ENCODE results near the gene FBLIM1. TPM values are rescaled to one million over a fixed set of nuclear protein-coding genes. Genes with fewer than 3 reads are reported as not detected.

The FBLIM1 gene
- total RNA-seq, 1 experiment from 2014 or later = 6.0 TPM

DNA sequence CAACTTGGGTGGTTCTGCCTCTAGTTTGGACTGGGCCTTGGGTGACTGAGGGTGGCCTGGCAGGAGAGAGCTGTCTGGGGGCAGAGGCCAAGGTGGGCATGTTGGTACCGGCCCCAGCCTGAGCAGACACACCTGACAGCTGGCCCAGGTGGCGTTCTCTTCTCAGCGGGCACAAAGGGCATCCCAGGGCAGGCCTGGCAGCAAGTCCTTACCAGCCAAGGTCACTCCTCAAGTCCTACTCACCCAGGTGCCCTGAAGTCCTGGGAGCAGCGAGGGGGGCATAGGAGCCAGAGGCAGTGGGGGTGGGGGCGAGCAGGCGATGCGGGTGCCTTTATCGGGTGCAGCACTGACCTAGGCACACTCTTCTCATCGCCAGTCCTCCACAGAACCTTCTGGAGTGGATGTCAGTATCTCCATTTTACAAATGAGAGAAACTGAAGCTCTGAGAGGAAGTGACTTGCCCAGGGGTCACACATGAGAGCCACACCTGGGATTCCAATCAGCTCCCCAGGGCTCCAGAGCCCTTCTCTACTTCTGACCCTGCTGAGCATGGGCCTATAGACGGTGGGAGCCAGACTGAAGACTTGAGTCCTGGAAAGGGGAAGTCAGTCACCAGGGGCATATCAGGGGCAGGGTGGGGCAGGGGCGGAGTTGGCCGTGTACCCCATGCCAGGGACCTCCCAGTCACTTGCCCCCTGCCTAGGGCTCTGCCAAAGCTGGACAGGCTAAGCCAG, 23.1 kb upstream of the FBLIM1 start:
- no peak overlapping the region for H3K4me3 ChIP-seq (replicated peaks in 1 of 2; ENCODE audit: low read depth in 1 of 2, low read length in 2 of 2)
- H3K9me3 ChIP-seq (ENCODE audit: control insufficient read depth in 1 of 2, insufficient read depth in 1 of 2, low read depth in 1 of 2, low read length in 2 of 2) = no peaks in the 10 kb centered on the region
- BruUV-seq (replicated peaks) = no TSS peak
- peaks cover 0 to 3% of the 10 kb centered on the region in 2 experiments; a peak in 1 of 4 replicates for H3K4me1 ChIP-seq (ENCODE audit: control insufficient read depth in 1 of 2, insufficient read depth in 2 of 2, low read length in 2 of 2)
- peaks cover 0 to 5% of the 10 kb centered on the region in 2 experiments; a peak in 1 of 4 replicates for H3K36me3 ChIP-seq (ENCODE audit: control insufficient read depth in 1 of 2, insufficient read depth in 2 of 2, low read length in 2 of 2)
- ChIA-PET CTCF (no interaction called here), RAD21 (ENCODE audit: low non-redundant PET in 1 of 2, low total read pairs in 2 of 2, uncharacterized antibody in 2 of 2, unreplicated experiment in 2 of 2) (no interaction called here), POLR2A (no interaction called here)
- H3K27me3 ChIP-seq (ENCODE audit: insufficient read depth, low read length) = no peaks in the 10 kb centered on the region
- H3K9ac ChIP-seq (ENCODE audit: low read length) = no peak overlapping the region
- no peaks in the 10 kb centered on the region for H3K9me2 ChIP-seq (ENCODE audit: insufficient read depth)
- ATAC-seq (no peak), DNase-seq (ENCODE audit: low read depth, low spot score) (no peak)
- H4K20me1 ChIP-seq (ENCODE audit: insufficient read depth) = no peaks in the 10 kb centered on the region
- TF ChIP-seq ZBTB33 (IDR thresholded peaks at IDR 0.05; ENCODE audit: extremely low read depth, insufficient replicate concordance, low read length) = no peak
- no peak for TF ChIP-seq ZNF274 (IDR thresholded peaks at IDR 0.05; ENCODE audit: low read depth, low read length)
- TF ChIP-seq JUND (IDR thresholded peaks at IDR 0.05) = no peak
- TF ChIP-seq POLR2A (IDR thresholded peaks at IDR 0.05; ENCODE audit: borderline replicate concordance, extremely low read depth, insufficient read depth, insufficient read length) = no peak
- TF ChIP-seq, protein P1, sequence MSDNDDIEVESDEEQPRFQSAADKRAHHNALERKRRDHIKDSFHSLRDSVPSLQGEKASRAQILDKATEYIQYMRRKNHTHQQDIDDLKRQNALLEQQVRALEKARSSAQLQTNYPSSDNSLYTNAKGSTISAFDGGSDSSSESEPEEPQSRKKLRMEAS (IDR thresholded peaks at IDR 0.05) = no peak
- TF ChIP-seq, protein P2, sequence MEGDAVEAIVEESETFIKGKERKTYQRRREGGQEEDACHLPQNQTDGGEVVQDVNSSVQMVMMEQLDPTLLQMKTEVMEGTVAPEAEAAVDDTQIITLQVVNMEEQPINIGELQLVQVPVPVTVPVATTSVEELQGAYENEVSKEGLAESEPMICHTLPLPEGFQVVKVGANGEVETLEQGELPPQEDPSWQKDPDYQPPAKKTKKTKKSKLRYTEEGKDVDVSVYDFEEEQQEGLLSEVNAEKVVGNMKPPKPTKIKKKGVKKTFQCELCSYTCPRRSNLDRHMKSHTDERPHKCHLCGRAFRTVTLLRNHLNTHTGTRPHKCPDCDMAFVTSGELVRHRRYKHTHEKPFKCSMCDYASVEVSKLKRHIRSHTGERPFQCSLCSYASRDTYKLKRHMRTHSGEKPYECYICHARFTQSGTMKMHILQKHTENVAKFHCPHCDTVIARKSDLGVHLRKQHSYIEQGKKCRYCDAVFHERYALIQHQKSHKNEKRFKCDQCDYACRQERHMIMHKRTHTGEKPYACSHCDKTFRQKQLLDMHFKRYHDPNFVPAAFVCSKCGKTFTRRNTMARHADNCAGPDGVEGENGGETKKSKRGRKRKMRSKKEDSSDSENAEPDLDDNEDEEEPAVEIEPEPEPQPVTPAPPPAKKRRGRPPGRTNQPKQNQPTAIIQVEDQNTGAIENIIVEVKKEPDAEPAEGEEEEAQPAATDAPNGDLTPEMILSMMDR (IDR thresholded peaks at IDR 0.05 in 2 of 3, conservative IDR thresholded peaks at IDR 0.05 in 1 of 3; ENCODE audit: borderline replicate concordance in 1 of 3, insufficient read depth in 1 of 3, low read depth in 2 of 3, low read length in 2 of 3) = no peak
- TF ChIP-seq YY1 (IDR thresholded peaks at IDR 0.05; ENCODE audit: extremely low read depth, insufficient replicate concordance, low read depth, low read length) = no peak
- TF ChIP-seq SIN3A (IDR thresholded peaks at IDR 0.05; ENCODE audit: low read depth) = no peak
- no peak for TF ChIP-seq TCF7L2 (IDR thresholded peaks at IDR 0.05; ENCODE audit: borderline replicate concordance, extremely low read depth, insufficient read depth, insufficient read length)
- no peak for TF ChIP-seq EGR1 (IDR thresholded peaks at IDR 0.05; ENCODE audit: low read depth)
- TF ChIP-seq ELF1 (IDR thresholded peaks at IDR 0.05; ENCODE audit: borderline replicate concordance, low read depth) = no peak
- TF ChIP-seq, protein P3, sequence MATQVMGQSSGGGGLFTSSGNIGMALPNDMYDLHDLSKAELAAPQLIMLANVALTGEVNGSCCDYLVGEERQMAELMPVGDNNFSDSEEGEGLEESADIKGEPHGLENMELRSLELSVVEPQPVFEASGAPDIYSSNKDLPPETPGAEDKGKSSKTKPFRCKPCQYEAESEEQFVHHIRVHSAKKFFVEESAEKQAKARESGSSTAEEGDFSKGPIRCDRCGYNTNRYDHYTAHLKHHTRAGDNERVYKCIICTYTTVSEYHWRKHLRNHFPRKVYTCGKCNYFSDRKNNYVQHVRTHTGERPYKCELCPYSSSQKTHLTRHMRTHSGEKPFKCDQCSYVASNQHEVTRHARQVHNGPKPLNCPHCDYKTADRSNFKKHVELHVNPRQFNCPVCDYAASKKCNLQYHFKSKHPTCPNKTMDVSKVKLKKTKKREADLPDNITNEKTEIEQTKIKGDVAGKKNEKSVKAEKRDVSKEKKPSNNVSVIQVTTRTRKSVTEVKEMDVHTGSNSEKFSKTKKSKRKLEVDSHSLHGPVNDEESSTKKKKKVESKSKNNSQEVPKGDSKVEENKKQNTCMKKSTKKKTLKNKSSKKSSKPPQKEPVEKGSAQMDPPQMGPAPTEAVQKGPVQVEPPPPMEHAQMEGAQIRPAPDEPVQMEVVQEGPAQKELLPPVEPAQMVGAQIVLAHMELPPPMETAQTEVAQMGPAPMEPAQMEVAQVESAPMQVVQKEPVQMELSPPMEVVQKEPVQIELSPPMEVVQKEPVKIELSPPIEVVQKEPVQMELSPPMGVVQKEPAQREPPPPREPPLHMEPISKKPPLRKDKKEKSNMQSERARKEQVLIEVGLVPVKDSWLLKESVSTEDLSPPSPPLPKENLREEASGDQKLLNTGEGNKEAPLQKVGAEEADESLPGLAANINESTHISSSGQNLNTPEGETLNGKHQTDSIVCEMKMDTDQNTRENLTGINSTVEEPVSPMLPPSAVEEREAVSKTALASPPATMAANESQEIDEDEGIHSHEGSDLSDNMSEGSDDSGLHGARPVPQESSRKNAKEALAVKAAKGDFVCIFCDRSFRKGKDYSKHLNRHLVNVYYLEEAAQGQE (IDR thresholded peaks at IDR 0.05; ENCODE audit: low read depth) = no peak
- no peak for TF ChIP-seq RAD21 (IDR thresholded peaks at IDR 0.05; ENCODE audit: low read depth)
- no peak for TF ChIP-seq SP1 (IDR thresholded peaks at IDR 0.05; ENCODE audit: low read depth)
- TF ChIP-seq ZFX (IDR thresholded peaks at IDR 0.05) = no peak
- TF ChIP-seq EZH2phosphoT487 (IDR thresholded peaks at IDR 0.05; ENCODE audit: borderline replicate concordance) = no peak
- TF ChIP-seq POLR2AphosphoS5 (IDR thresholded peaks at IDR 0.05; ENCODE audit: low read depth, low read length) = no peak
- no peaks in the 10 kb centered on the region for H3K79me2 ChIP-seq (ENCODE audit: insufficient read depth, low read length)
- H3K4me2 ChIP-seq (ENCODE audit: low read length) = no peak overlapping the region
- H3K27ac ChIP-seq (ENCODE audit: low read depth, low read length) = no peak overlapping the region
- no peak overlapping the region for H2AFZ ChIP-seq (ENCODE audit: low read depth, low read length, poor library complexity, severe bottlenecking)
- intact Hi-C loops (cut with micrococcal nuclease) = no loop called here

Measured in HCT116 (cell line).